ENCODE results near the gene ETV3. TPM values are rescaled to one million over a fixed set of nuclear protein-coding genes. Genes with fewer than 3 reads are reported as not detected.
"Not testable (repeated sequence)": the region's sequence is repeated elsewhere in the genome, so short reads cannot be mapped to it uniquely, and the experiment has no call there.

ETV3 gene
- polyA plus RNA-seq, 3 donors = 4.8 to 62.3 (median 6.3) TPM

GRCh38 chr1:157173900-157174410, 35.8 kb upstream of the ETV3 start:
- Histone ChIP-seq H3K4me2 (replicated peaks; ENCODE audit: extremely low read depth, low read length, poor library complexity, severe bottlenecking) (no peak overlapping the region), H3K9me3 (replicated peaks in 1 of 2; ENCODE audit: control insufficient read depth in 1 of 2, insufficient read depth in 1 of 2, low read length in 2 of 2) (no peaks in the 10 kb centered on the region), H2AFZ (ENCODE audit: insufficient read depth, low read depth, low read length, poor library complexity, severe bottlenecking) (no peak overlapping the region), H3K27me3 (ENCODE audit: control insufficient read depth in 2 of 2, insufficient read depth in 2 of 2, low read length in 2 of 2) (peaks cover 0 to 4% of the 10 kb centered on the region in 2 donors), H3K27ac (ENCODE audit: low read depth in 1 of 2, low read length in 2 of 2) (no peak overlapping the region), H4K20me1 (ENCODE audit: insufficient read depth, low read length) (no peaks in the 10 kb centered on the region), H3K4me3 (replicated peaks in 1 of 3; ENCODE audit: low read depth in 2 of 3, low read length in 3 of 3) (no peak overlapping the region), H3K4me1 (ENCODE audit: control insufficient read depth in 1 of 2, insufficient read depth in 2 of 2, low read length in 2 of 2) (no peaks in the 10 kb centered on the region), H3K36me3 (replicated peaks in 1 of 2; ENCODE audit: control insufficient read depth in 1 of 2, insufficient read depth in 2 of 2, low read length in 2 of 2) (no peaks in the 10 kb centered on the region), H3K79me2 (ENCODE audit: insufficient read depth, low read length) (no peaks in the 10 kb centered on the region), H3K9ac (ENCODE audit: insufficient read depth, low read length, poor library complexity, severe bottlenecking) (no peak overlapping the region)
- intact Hi-C loops (cut with micrococcal nuclease) = loop anchor here in 1 of 2 donors (5.0 kb wide), 1 partner anchor 318 kb away; no protein-coding TSS in a partner anchor
- H3K27ac Mint-ChIP-seq = peak overlapping the region in 1 of 7 donors; percentile 38
- H3K4me1 Mint-ChIP-seq = peaks cover 2% of the 10 kb centered on the region
- no peaks in the 10 kb centered on the region for H3K36me3 Mint-ChIP-seq
- no peak for DNase-seq
- H3K9me3 Mint-ChIP-seq = peaks cover 0 to 5% (median 0%) of the 10 kb centered on the region in 7 donors
- TF ChIP-seq CTCF (IDR thresholded peaks at IDR 0.05) = no peak
- no peak overlapping the region for H3K4me3 Mint-ChIP-seq
- WGBS (ENCODE audit: insufficient coverage) = 66% methylated on average over 7 of the region's 8 CpGs
- peaks cover 9 to 28% (median 12%) of the 10 kb centered on the region in 3 donors for H3K27me3 Mint-ChIP-seq (ENCODE audit: low read depth in 3 of 3)

GRCh38 chr1:157173241-157173640, 35.0 kb upstream of the ETV3 start:
- not testable (repeated sequence) for H3K9me3 Mint-ChIP-seq; H3K9ac ChIP-seq (ENCODE audit: insufficient read depth, low read length, poor library complexity, severe bottlenecking); H3K27me3 ChIP-seq (ENCODE audit: control insufficient read depth in 2 of 2, insufficient read depth in 2 of 2, low read length in 2 of 2); H4K20me1 ChIP-seq (ENCODE audit: insufficient read depth, low read length); H3K4me3 ChIP-seq (replicated peaks in 1 of 3; ENCODE audit: low read depth in 2 of 3, low read length in 3 of 3); H3K4me2 ChIP-seq (replicated peaks; ENCODE audit: extremely low read depth, low read length, poor library complexity, severe bottlenecking); H3K27ac Mint-ChIP-seq; DNase-seq; H3K4me3 Mint-ChIP-seq; H3K36me3 ChIP-seq (replicated peaks in 1 of 2; ENCODE audit: control insufficient read depth in 1 of 2, insufficient read depth in 2 of 2, low read length in 2 of 2); H3K36me3 Mint-ChIP-seq; H3K27ac ChIP-seq (ENCODE audit: low read depth in 1 of 2, low read length in 2 of 2); H3K4me1 ChIP-seq (ENCODE audit: control insufficient read depth in 1 of 2, insufficient read depth in 2 of 2, low read length in 2 of 2); H2AFZ ChIP-seq (ENCODE audit: insufficient read depth, low read depth, low read length, poor library complexity, severe bottlenecking); H3K9me3 ChIP-seq (replicated peaks in 1 of 2; ENCODE audit: control insufficient read depth in 1 of 2, insufficient read depth in 1 of 2, low read length in 2 of 2); H3K4me1 Mint-ChIP-seq; H3K79me2 ChIP-seq (ENCODE audit: insufficient read depth, low read length)
- H3K27me3 Mint-ChIP-seq (ENCODE audit: low read depth in 3 of 3) = peaks cover 8 to 31% (median 14%) of the 10 kb centered on the region in 3 donors
- intact Hi-C loops (cut with micrococcal nuclease) = loop anchor here in 1 of 2 donors (5.0 kb wide), 1 partner anchor 319 kb away; no protein-coding TSS in a partner anchor
- WGBS (ENCODE audit: insufficient coverage) = 100% methylated on average over 1 of the region's 2 CpGs

- not testable (repeated sequence) for DNase-seq; H3K4me1 ChIP-seq (ENCODE audit: control insufficient read depth in 1 of 2, insufficient read depth in 2 of 2, low read length in 2 of 2); H3K9me3 Mint-ChIP-seq; H3K4me3 Mint-ChIP-seq; H3K4me1 Mint-ChIP-seq; H3K27me3 ChIP-seq (ENCODE audit: control insufficient read depth in 2 of 2, insufficient read depth in 2 of 2, low read length in 2 of 2); H3K9ac ChIP-seq (ENCODE audit: insufficient read depth, low read length, poor library complexity, severe bottlenecking); H2AFZ ChIP-seq (ENCODE audit: insufficient read depth, low read depth, low read length, poor library complexity, severe bottlenecking); H3K36me3 ChIP-seq (replicated peaks in 1 of 2; ENCODE audit: control insufficient read depth in 1 of 2, insufficient read depth in 2 of 2, low read length in 2 of 2); H3K79me2 ChIP-seq (ENCODE audit: insufficient read depth, low read length); H3K27ac ChIP-seq (ENCODE audit: low read depth in 1 of 2, low read length in 2 of 2); H3K9me3 ChIP-seq (replicated peaks in 1 of 2; ENCODE audit: control insufficient read depth in 1 of 2, insufficient read depth in 1 of 2, low read length in 2 of 2); H3K36me3 Mint-ChIP-seq; H3K27ac Mint-ChIP-seq; H3K4me2 ChIP-seq (replicated peaks; ENCODE audit: extremely low read depth, low read length, poor library complexity, severe bottlenecking); H4K20me1 ChIP-seq (ENCODE audit: insufficient read depth, low read length); H3K4me3 ChIP-seq (replicated peaks in 1 of 3; ENCODE audit: low read depth in 2 of 3, low read length in 3 of 3)
- intact Hi-C loops (cut with micrococcal nuclease) = loop anchor here in 1 of 2 donors (5.0 kb wide), 1 partner anchor 320 kb away; no protein-coding TSS in a partner anchor
- no CpG with 5 or more reads among the region's 2 CpGs for WGBS (ENCODE audit: insufficient coverage)
- H3K27me3 Mint-ChIP-seq (ENCODE audit: low read depth in 3 of 3) = peaks cover 8 to 32% (median 14%) of the 10 kb centered on the region in 3 donors
Measured at GRCh38 chr1:157172591-157172990, 34.4 kb upstream of the ETV3 start.

Measured in CD14-positive monocyte (primary cell).